NB4 (cell line): ENCODE data around the gene UVRAG.
"Not testable (repeated sequence)": the region's sequence is repeated elsewhere in the genome, so short reads cannot be mapped to it uniquely, and the experiment has no call there.

Experiments used
- POLR2A ChIP-seq: IDR thresholded peaks from 2 replicates; pipeline ENCODE4 v1.6.1; 2011; ENCODE audit warnings: mild to moderate bottlenecking; ENCODE audit not compliant: insufficient read length; ENCODE audit errors: extremely low read depth
- TF ChIP-seq, protein P1 (sequence below): IDR thresholded peaks from one replicate; pipeline ENCODE4 v1.5.1; 2012; ENCODE audit warnings: low read depth, low read length
- TF ChIP-seq, protein P2 (sequence below): IDR thresholded peaks from 2 replicates; pipeline ENCODE4 v1.6.1; 2011; ENCODE audit warnings: low read depth, low read length

DNA sequence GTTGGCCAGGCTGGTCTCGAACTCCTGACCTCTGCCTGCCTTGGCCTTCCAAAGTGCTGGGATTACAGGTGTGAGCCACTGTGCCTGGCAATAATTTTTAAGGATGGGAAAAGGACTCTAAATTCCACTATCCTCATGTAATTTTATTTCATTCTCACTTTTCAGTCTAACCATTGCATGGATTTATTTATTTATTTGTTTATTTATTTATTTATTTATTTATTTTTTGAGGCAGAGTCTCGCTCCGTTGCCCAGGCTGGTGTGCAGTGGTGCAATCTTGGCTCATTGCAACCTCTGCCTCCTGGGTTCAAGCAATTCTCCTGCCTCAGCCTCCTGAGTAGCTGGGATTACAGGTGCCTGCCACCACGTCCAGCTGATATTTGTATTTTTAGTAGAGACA, 38.6 kb downstream of the UVRAG start:
- TF ChIP-seq, protein P1, sequence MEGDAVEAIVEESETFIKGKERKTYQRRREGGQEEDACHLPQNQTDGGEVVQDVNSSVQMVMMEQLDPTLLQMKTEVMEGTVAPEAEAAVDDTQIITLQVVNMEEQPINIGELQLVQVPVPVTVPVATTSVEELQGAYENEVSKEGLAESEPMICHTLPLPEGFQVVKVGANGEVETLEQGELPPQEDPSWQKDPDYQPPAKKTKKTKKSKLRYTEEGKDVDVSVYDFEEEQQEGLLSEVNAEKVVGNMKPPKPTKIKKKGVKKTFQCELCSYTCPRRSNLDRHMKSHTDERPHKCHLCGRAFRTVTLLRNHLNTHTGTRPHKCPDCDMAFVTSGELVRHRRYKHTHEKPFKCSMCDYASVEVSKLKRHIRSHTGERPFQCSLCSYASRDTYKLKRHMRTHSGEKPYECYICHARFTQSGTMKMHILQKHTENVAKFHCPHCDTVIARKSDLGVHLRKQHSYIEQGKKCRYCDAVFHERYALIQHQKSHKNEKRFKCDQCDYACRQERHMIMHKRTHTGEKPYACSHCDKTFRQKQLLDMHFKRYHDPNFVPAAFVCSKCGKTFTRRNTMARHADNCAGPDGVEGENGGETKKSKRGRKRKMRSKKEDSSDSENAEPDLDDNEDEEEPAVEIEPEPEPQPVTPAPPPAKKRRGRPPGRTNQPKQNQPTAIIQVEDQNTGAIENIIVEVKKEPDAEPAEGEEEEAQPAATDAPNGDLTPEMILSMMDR: not testable (repeated sequence)
- not testable (repeated sequence) for TF ChIP-seq POLR2A
- TF ChIP-seq, protein P2, sequence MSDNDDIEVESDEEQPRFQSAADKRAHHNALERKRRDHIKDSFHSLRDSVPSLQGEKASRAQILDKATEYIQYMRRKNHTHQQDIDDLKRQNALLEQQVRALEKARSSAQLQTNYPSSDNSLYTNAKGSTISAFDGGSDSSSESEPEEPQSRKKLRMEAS: not testable (repeated sequence)
